Choroid plexus epithelial cell (primary cell): ENCODE data around the gene C19orf73.

Experiments used
- DNase-seq: peaks from one replicate; pipeline ENCODE4 v3.0.0-alpha.2; 2010; ENCODE audit warnings: low read depth
- H3K4me3 ChIP-seq: 2 replicates; pipeline ENCODE4 v1.5.1; 2011; ENCODE audit warnings: low read depth, mild to moderate bottlenecking, control low read depth, low read length, moderate library complexity
- CTCF ChIP-seq: conservative IDR thresholded peaks from 2 replicates; pipeline ENCODE4 v1.5.1; 2011; ENCODE audit warnings: low read depth, mild to moderate bottlenecking, control low read depth, inconsistent platforms, low read length, moderate library complexity

C19orf73 gene

DNA sequence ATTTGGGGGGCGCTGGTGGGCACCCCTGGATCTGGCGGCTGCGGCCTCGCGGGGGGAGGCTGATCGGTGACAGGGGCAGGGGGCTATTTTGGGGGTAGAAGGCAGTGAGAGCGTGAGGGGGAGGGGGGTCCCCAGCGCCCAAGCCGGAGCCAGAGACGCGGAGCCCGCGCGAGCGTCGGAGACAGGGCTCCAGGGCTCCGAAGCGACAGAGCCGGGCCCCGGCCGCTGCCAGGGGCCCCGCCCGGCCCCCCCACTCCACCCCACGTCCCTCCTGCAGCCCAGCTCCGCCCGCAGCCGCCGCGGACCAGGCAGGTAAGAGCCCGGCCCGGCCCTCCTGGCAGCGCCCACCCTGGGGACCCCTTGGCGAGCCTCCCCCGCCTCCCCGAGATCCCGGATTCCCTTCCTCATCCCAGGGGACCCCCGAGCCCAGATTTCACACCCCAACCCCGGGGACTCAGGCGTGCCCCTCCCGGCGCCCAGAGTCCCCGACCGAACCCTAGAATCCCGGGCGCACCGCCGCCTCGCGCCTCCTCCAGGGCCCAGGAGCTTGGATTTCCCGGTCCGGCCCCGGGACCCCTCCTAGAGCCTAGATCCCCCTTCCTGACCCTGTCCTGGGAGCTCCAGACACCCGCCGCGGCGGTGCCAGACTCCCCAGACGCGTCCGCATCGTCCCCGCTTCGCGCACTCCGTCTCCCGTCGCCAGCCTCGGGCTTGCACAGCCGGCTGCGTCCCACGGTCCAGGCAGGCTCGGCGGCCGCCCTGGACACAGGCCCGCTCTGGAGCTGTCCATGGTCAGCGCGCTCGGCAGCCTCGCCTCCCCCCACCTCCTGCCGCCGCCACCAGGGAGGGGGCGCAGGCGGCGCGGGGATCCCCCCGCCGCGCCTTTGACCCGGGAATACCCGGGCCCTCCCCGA, 725 bp upstream of the C19orf73 start, which contains the start of gene PPFIA3:
Gene PPFIA3, plus strand, starts transcription at position 134 of the 914 bp plus-strand sequence. CDS start 8,330 bp downstream, outside the sequence.
- peak; percentile 69 for DNase-seq
- peak within 1 kb of the TSS; percentile 73 for H3K4me3 ChIP-seq
- no peak for TF ChIP-seq CTCF

- DNase-seq = no peak
Observed at GRCh38 chr19:49117677-49118564, 1.0 kb downstream of the C19orf73 start.

GRCh38 chr19:49116544-49116943, 2.4 kb downstream of the C19orf73 start:
- no peak overlapping the region for H3K4me3 ChIP-seq
- no peak for TF ChIP-seq CTCF
- no peak for DNase-seq

More at GRCh38 chr19:49117677-49118564, 1.0 kb downstream of the C19orf73 start:
- peak overlapping the region; percentile 73 for H3K4me3 ChIP-seq
- TF ChIP-seq CTCF = no peak

GRCh38 chr19:49114630-49115363, 4.1 kb downstream of the C19orf73 start:
- no peak for TF ChIP-seq CTCF
- DNase-seq = peak; percentile 66
- H3K4me3 ChIP-seq = peak overlapping the region; percentile 79

GRCh38 chr19:49113762-49114629, 4.9 kb downstream of the C19orf73 start, which contains the start of gene LIN7B:
Gene LIN7B, plus strand, starts transcription at chr19:49114370. Its CDS starts 35 bp downstream, at chr19:49114405.
- TF ChIP-seq CTCF = peak; percentile 3
- peak; percentile 54 for DNase-seq
- peak within 1 kb of the TSS; percentile 79 for H3K4me3 ChIP-seq
